KOPT-K1 (cell line): ENCODE measurements around the gene CENPVL3.
"Not testable (repeated sequence)": the region's sequence is repeated elsewhere in the genome, so short reads cannot be mapped to it uniquely, and the experiment has no call there.

ENCODE experiments used
- H3K27ac ChIP-seq: fragments of 200-600 bp; sonication (generic); 2 replicates; pipeline ENCODE4 v1.5.1; 2016; ENCODE audit warnings: antibody characterized with exemption, mild to moderate bottlenecking, low read depth, low read length; ENCODE audit not compliant: poor library complexity, severe bottlenecking
- H3K36me3 ChIP-seq: fragments of 200-600 bp; sonication (generic); 2 replicates; pipeline ENCODE4 v1.5.1; 2017; ENCODE audit warnings: antibody characterized with exemption, mild to moderate bottlenecking, low read length, moderate library complexity; ENCODE audit not compliant: insufficient read depth
- H3K9me3 ChIP-seq: fragments of 200-600 bp; sonication (generic); 2 replicates; pipeline ENCODE4 v1.5.1; 2017; ENCODE audit warnings: antibody characterized with exemption, low read length, mild to moderate bottlenecking; ENCODE audit not compliant: insufficient read depth, poor library complexity, severe bottlenecking

The CENPVL3 gene

DNA sequence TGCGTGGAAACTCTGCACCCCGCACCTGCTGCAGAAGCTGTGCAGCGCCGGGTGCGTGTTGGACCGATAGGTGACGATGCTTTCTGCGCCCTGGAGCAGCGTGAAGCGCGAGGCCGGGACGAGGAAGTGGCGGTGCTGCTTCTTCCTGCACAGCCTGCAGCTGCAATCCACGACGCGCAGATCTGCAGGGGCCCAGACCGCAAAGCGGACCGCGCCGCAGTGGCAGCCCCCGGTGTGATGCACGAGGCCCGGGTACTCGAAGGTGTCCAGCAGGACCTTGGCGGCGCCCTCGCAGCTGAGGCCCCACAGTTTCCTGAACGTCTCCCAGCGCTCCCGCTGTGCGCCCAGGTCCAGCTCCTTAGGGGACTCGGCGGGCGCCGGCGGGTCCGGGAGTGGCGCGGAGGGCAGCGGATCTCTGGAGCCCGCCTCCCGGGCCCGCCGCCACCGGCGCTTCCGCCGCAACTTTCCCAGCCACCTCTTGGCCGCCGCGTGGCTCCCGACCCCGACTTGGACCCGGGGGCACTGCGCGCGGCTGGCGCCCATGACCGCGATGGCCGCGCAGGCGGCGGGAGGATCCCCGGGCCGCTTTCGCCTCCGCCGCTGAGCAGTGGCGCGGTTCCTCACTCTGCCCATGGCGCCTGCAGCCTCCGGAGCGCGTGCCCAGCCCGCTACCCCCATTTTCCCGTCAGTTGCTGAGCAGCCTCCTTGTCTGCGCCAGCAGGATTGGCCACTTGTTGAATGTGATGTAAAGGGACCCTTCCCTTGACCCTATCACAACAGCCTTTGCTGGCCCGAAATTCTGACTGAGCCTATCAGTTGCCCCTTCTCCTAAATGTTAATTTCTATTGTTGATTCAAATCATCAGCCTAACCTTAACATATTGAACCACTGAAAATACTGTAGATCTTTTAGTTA lies at the start of gene CENPVL3:
TSS of gene CENPVL3 (minus strand) at position 672 of the 915 bp plus-strand sequence. CDS start at position 633, 39 bp downstream.
- H3K27ac ChIP-seq, H3K9me3 ChIP-seq, H3K36me3 ChIP-seq: not testable (repeated sequence)

DNA sequence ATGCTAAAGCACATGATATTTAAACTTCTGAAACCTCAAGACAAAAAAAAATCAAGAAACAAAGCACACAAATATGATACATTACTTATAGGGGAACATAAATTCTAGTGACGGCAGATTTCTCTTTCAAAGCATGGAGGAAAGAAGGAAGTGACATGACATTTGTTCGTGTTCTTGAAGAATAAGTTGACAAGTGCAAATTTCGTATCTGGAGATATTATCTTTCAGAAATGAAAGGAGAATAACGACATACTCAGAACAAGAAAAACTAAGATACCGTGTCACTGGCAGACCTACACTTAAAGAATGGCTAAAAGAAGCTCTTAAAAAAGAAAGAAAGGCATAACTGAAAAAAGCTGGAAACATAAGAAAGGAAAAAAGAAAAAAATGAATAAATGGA lies 47.3 kb upstream of the CENPVL3 start:
- Histone ChIP-seq H3K9me3 (no peaks in the 10 kb centered on the region), H3K36me3 (no peaks in the 10 kb centered on the region), H3K27ac (no peak overlapping the region)

GRCh38 chrX:51643377-51643776 lies 24.7 kb upstream of the CENPVL3 start:
- Histone ChIP-seq H3K27ac (no peak overlapping the region), H3K9me3 (no peaks in the 10 kb centered on the region), H3K36me3 (no peaks in the 10 kb centered on the region)

GRCh38 chrX:51641421-51642021 lies 22.8 kb upstream of the CENPVL3 start:
- no peaks in the 10 kb centered on the region for H3K36me3 ChIP-seq
- no peak overlapping the region for H3K27ac ChIP-seq
- H3K9me3 ChIP-seq = no peaks in the 10 kb centered on the region

DNA sequence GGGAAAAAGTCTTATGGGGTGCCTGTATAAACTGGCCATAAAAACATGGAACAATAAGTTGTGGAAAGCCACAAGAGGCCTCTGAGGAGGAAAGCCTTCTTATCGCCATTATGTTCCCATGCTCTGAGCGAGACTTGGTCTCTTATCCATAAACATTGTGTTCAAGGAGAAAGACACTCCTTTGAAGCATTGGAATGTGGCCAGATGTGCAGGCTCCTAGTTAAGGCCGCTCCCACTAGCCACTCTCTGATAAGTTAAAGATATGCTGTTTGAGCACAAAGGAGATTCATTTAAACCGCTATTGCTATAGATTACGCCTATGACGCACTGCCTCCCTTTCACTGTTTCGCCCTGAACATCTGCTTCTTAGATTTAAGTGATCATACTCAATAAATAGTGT lies 17.8 kb upstream of the CENPVL3 start:
- H3K36me3 ChIP-seq, H3K27ac ChIP-seq, H3K9me3 ChIP-seq: not testable (repeated sequence)

DNA sequence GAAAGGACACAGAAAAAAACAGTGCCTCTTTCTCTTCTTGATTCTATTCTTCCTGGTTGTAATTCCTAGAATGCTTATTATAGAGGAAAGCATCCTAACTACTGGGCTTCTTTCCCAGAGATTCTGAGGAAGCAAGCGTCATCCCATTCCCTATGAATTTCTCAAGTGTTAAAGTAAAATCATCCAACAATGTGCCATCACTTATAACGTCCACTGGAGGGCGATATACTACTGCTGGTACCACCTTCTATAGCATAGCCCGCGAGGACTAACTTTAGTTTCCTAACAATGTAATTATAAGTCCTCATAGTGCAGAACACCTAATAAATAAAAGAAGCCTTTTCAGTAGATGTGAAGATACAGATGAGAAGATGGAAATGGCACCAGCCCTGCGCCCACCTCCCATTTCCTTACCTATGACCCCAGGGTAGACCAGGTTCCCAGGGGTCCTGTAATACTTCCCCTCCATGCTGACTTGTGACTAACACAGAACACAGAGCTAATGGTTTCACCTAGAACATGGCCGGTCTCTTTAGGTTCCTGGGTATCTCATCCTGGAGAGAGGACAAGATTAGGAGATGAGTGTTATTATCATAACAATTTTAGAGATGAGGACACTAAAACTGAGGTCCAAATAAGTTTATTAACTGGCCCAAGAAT lies 4.2 kb downstream of the CENPVL3 start:
- Histone ChIP-seq H3K9me3 (no peaks in the 10 kb centered on the region), H3K27ac (no peak overlapping the region), H3K36me3 (no peaks in the 10 kb centered on the region)

DNA sequence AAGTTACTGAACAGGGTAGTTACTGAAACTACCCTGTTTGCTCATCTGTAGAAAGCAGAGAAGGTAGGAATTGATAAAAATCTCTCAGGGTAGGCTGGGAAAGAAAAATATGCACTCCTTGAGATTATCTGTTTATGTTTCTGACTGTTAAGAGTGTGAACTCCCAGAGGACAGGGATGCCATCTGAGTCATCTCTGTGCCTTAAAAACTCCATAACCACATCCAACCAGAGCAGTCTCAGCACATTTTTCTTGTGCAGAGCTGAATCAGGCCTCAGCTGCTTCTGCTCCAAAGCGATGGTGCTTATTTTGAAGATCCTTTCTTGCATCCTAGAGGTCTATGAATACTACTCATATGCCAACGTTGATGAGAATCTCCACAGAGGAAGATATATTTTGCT lies 9.9 kb downstream of the CENPVL3 start:
- H3K9me3 ChIP-seq = no peaks in the 10 kb centered on the region
- H3K27ac ChIP-seq = no peak overlapping the region
- no peaks in the 10 kb centered on the region for H3K36me3 ChIP-seq

- Histone ChIP-seq H3K36me3 (no peaks in the 10 kb centered on the region), H3K9me3 (no peaks in the 10 kb centered on the region), H3K27ac (no peak overlapping the region)
Measured at GRCh38 chrX:51608126-51608525, 10.6 kb downstream of the CENPVL3 start.

- no peaks in the 10 kb centered on the region for H3K36me3 ChIP-seq
- no peak overlapping the region for H3K27ac ChIP-seq
- no peaks in the 10 kb centered on the region for H3K9me3 ChIP-seq
Measured at GRCh38 chrX:51606446-51606845, 12.3 kb downstream of the CENPVL3 start.

- H3K9me3 ChIP-seq = no peaks in the 10 kb centered on the region
- no peaks in the 10 kb centered on the region for H3K36me3 ChIP-seq
- H3K27ac ChIP-seq = no peak overlapping the region
Measured at GRCh38 chrX:51598899-51599298, 19.8 kb downstream of the CENPVL3 start.

- no peak overlapping the region for H3K27ac ChIP-seq
- no peaks in the 10 kb centered on the region for H3K9me3 ChIP-seq
- H3K36me3 ChIP-seq = no peaks in the 10 kb centered on the region
Measured at GRCh38 chrX:51571874-51572273, 46.8 kb downstream of the CENPVL3 start.

DNA sequence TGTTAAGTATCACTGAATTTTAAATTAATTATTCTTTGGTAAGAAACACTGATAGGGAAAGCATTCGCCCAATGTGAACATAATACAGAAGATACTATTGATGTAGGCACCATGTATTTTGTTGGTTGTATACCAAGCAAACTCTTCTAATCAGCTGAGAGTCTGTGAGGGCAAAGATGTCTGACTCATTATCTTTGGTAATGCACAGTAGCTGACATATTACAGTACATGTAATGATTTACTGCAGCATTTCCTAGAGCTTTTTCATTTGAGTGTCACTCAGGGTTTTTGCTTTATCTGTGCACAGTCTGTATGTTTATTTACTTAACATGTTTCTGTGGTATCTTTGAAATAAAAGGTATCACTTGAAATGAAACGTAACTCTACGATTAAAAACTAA lies 49.2 kb downstream of the CENPVL3 start:
- no peaks in the 10 kb centered on the region for H3K9me3 ChIP-seq

DNA sequence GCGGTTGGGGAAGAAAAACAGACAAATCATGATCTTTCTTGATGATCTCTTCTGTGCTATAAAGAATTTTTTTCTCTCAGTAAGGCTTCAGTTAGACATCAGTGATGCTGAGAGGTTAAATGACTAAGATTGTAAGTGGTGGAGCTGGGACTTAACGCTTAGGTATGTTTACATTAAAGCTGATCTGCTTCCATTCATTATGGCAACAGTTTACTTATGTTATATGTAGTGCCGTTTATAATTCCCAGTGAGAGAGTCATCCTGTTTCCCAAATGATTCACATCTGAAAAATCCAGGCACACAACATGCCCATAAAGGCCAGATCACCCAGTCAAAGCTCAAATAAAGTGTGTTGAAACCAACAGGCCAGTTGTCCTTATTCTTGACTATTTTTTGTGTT lies 50.1 kb downstream of the CENPVL3 start:
- Histone ChIP-seq H3K27ac (no peak overlapping the region), H3K36me3 (no peaks in the 10 kb centered on the region), H3K9me3 (no peaks in the 10 kb centered on the region)

More for the DNA sequence above, 49.2 kb downstream of the CENPVL3 start:
- Histone ChIP-seq H3K27ac (no peak overlapping the region), H3K36me3 (no peaks in the 10 kb centered on the region)
